GM23338 (cell line): ENCODE measurements around the gene PTPN9. TPM values are rescaled to one million over a fixed set of nuclear protein-coding genes. Genes with fewer than 3 reads are reported as not detected.
A peak's percentile ranks its signal among the peaks of the same experiment; 100 is the strongest.
"Not testable (repeated sequence)": the region's sequence is repeated elsewhere in the genome, so short reads cannot be mapped to it uniquely, and the experiment has no call there.

Experiments used
- ATAC-seq: fragments of 200-7000 bp; cut with Tn5 transposase; 3 replicates; pipeline ENCODE4 v1.9.1; 2020
- DNase-seq: peaks from one replicate; pipeline ENCODE4 v3.0.0-alpha.2; 2015; ENCODE audit warnings: low spot score
- H2AFZ ChIP-seq: fragments of 200-600 bp; sonication (generic); 2 replicates; pipeline ENCODE4 v1.8.0; 2016; ENCODE audit warnings: antibody characterized with exemption, mild to moderate bottlenecking, moderate library complexity
- H3F3A ChIP-seq: fragments of 200-600 bp; sonication (generic); replicated peaks from 2 replicates; pipeline ENCODE4 v1.8.0; 2017; ENCODE audit warnings: antibody characterized with exemption, mixed run types, low read depth
- H3K27ac ChIP-seq: fragments of 200-600 bp; sonication (generic); 2 replicates; pipeline ENCODE4 v1.6.1; 2016; ENCODE audit warnings: low read depth
- H3K27me3 ChIP-seq: fragments of 200-600 bp; sonication (generic); 2 replicates; pipeline ENCODE4 v1.8.0; 2016; ENCODE audit warnings: mild to moderate bottlenecking, mixed run types, moderate library complexity; ENCODE audit not compliant: insufficient read depth
- H3K36me3 ChIP-seq: fragments of 200-600 bp; sonication (generic); 2 replicates; pipeline ENCODE4 v1.8.0; 2016; ENCODE audit warnings: mild to moderate bottlenecking; ENCODE audit not compliant: insufficient read depth
- H3K4me1 ChIP-seq: fragments of 200-600 bp; sonication (generic); 2 replicates; pipeline ENCODE4 v1.8.0; 2016; ENCODE audit warnings: mild to moderate bottlenecking, moderate library complexity; ENCODE audit not compliant: insufficient read depth
- H3K4me2 ChIP-seq: fragments of 200-600 bp; sonication (generic); 2 replicates; pipeline ENCODE4 v1.7.1; 2017; ENCODE audit warnings: mixed run types
- H3K4me3 ChIP-seq: fragments of 200-600 bp; sonication (generic); 2 replicates; pipeline ENCODE4 v1.6.1; 2016; ENCODE audit warnings: mixed run types
- H3K79me2 ChIP-seq: fragments of 200-600 bp; sonication (generic); replicated peaks from 2 replicates; pipeline ENCODE4 v1.8.0; 2017; ENCODE audit warnings: mild to moderate bottlenecking; ENCODE audit not compliant: insufficient read depth
- H3K9me2 ChIP-seq: fragments of 200-600 bp; sonication (generic); 2 replicates; pipeline ENCODE4 v1.8.0; 2017; ENCODE audit not compliant: insufficient read depth
- H4K20me1 ChIP-seq: fragments of 200-600 bp; sonication (generic); replicated peaks from 2 replicates; pipeline ENCODE4 v1.8.0; 2017; ENCODE audit warnings: mild to moderate bottlenecking; ENCODE audit not compliant: insufficient read depth
- H3K27ac Mint-ChIP-seq: 2 replicates; pipeline ENCODE4 v1.8.0; 2020; ENCODE audit warnings: inconsistent platforms, mild to moderate bottlenecking, moderate library complexity, mixed read lengths
- H3K27me3 Mint-ChIP-seq: 3 replicates; pipeline ENCODE4 v1.8.0; 2022; ENCODE audit warnings: low read depth, mild to moderate bottlenecking, moderate library complexity, mixed read lengths, inconsistent platforms; ENCODE audit not compliant: insufficient read depth, poor library complexity
- H3K36me3 Mint-ChIP-seq: 3 replicates; pipeline ENCODE4 v1.8.0; 2021; ENCODE audit warnings: low read depth, mild to moderate bottlenecking, inconsistent platforms, moderate library complexity, mixed read lengths
- H3K4me1 Mint-ChIP-seq: 3 replicates; pipeline ENCODE4 v1.8.0; 2020; ENCODE audit warnings: mild to moderate bottlenecking, inconsistent platforms, mixed read lengths
- H3K4me3 Mint-ChIP-seq: 3 replicates; pipeline ENCODE4 v1.8.0; 2021; ENCODE audit warnings: moderate library complexity, mild to moderate bottlenecking, inconsistent platforms, mixed read lengths
- H3K9me3 Mint-ChIP-seq: 3 replicates; pipeline ENCODE4 v1.8.0; 2020; ENCODE audit warnings: moderate library complexity, mild to moderate bottlenecking, inconsistent platforms, mixed read lengths
- CREB1 ChIP-seq: fragments of 250-450 bp; sonication (Bioruptor Pico); IDR thresholded peaks from 2 replicates; pipeline ENCODE4 v1.5.0; 2020; ENCODE audit warnings: low read depth, mild to moderate bottlenecking, moderate library complexity
- EZH2phosphoT487 ChIP-seq: fragments of 200-600 bp; sonication (generic); IDR thresholded peaks from one replicate; pipeline ENCODE4 v1.8.1; 2018; ENCODE audit warnings: antibody characterized with exemption; ENCODE audit not compliant: unreplicated experiment
- NANOG ChIP-seq: IDR thresholded peaks from 2 replicates; pipeline ENCODE4 v1.6.1; 2016; ENCODE audit warnings: antibody characterized with exemption, borderline replicate concordance
- ZNF331 ChIP-seq: fragments of 250-450 bp; sonication (Bioruptor Pico); IDR thresholded peaks from 2 replicates; pipeline ENCODE4 v1.5.0; 2020; ENCODE audit warnings: low read depth, mild to moderate bottlenecking, moderate library complexity
- polyA plus RNA-seq: library from polyadenylated mRNA; unstranded; fragments of >200 nt; fragmentation: Nextera tagmentation; extraction: Ambion mirVana; gene quantifications from 2 replicates; pipeline ENCODE4 v1.2.1, GENCODE V29; 2016
- total RNA-seq: library from RNA; depleted of rRNA; stranded (reverse); fragments of >200 nt; shearing (Covaris generic); gene quantifications from 2 replicates; pipeline ENCODE4 v1.2.3, GENCODE V29; 2014
- TF ChIP-seq, protein P1 (sequence below): IDR thresholded peaks from one replicate; pipeline ENCODE4 v1.6.1; 2018; ENCODE audit warnings: antibody characterized with exemption; ENCODE audit not compliant: unreplicated experiment
- TF ChIP-seq, protein P2 (sequence below), 2 experiments: fragments of 200-600 bp in 1 of 2; sonication (generic) in 1 of 2; conservative IDR thresholded peaks; 2 replicates each; pipeline versions ENCODE4 v1.5.1 to v1.6.1; 2016 to 2017; ENCODE audit warnings: antibody characterized with exemption in 2 of 2, low read depth in 2 of 2, mild to moderate bottlenecking in 2 of 2, moderate library complexity in 1 of 2
- TF ChIP-seq, protein P3 (sequence below): fragments of 250-450 bp; sonication (Bioruptor Pico); IDR thresholded peaks from 2 replicates; pipeline ENCODE4 v1.5.0; 2020; ENCODE audit warnings: mild to moderate bottlenecking, moderate library complexity

Gene PTPN9
- total and polyA plus RNA-seq, 2 experiments from 2014 or later = 12.1 to 32.7 TPM

DNA sequence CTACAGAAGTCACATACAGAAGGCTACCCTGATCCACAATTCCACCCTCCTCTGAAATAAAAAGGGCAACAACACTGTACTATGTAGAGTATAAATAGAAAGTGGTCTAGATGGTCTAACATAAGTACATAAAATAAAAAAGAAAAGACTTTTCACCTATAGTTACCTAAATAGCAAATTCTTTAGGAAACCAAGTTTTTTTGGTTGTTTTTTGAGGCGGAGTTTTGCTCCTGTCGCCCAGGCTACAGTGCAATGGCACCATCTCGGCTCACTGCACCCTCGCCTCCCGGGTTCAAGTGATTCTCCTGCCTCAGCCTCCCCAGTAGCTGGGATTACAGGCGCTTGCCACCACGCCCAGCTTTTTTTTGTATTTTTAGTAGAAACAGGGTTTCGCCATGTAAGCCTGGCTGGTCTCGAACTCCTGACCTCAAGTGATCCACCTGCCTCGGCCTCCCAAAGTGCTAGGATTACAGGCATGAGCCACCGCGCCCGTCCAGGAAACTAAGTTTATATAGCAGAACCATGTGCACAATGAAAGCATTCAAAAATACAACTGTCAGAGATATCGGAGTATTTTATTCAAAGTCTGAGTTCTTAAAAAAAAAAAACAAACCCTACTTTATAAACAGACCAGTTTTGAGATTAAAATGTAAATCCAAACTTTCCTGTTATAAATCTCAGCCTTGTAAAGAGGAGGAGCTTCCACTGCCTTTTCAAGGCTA is 129.4 kb downstream of the PTPN9 start (continued):
- TF ChIP-seq, protein P1, sequence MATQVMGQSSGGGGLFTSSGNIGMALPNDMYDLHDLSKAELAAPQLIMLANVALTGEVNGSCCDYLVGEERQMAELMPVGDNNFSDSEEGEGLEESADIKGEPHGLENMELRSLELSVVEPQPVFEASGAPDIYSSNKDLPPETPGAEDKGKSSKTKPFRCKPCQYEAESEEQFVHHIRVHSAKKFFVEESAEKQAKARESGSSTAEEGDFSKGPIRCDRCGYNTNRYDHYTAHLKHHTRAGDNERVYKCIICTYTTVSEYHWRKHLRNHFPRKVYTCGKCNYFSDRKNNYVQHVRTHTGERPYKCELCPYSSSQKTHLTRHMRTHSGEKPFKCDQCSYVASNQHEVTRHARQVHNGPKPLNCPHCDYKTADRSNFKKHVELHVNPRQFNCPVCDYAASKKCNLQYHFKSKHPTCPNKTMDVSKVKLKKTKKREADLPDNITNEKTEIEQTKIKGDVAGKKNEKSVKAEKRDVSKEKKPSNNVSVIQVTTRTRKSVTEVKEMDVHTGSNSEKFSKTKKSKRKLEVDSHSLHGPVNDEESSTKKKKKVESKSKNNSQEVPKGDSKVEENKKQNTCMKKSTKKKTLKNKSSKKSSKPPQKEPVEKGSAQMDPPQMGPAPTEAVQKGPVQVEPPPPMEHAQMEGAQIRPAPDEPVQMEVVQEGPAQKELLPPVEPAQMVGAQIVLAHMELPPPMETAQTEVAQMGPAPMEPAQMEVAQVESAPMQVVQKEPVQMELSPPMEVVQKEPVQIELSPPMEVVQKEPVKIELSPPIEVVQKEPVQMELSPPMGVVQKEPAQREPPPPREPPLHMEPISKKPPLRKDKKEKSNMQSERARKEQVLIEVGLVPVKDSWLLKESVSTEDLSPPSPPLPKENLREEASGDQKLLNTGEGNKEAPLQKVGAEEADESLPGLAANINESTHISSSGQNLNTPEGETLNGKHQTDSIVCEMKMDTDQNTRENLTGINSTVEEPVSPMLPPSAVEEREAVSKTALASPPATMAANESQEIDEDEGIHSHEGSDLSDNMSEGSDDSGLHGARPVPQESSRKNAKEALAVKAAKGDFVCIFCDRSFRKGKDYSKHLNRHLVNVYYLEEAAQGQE = no peak
- no peak for TF ChIP-seq ZNF331 (CRISPR knock-in tag)

DNA sequence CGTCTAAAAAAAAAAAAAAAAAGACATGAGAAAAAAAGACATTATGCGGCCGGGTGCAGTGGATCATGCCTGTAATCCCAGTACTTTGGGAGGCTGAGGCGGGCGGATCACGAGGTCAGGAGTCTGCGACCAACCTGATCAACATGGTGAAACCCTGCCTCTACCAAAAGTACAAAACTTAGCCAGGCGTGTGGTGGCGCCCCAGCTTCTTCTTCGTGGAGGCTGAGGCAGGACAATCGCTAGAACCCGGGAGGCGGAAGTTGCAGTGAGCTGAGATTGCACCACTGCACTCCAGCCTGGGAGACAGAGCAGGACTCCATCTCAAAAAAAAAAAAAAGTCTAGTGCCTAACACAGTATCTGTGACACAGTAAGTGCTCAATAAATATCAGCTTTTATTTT is 130.9 kb downstream of the PTPN9 start:
- Mint-ChIP-seq H3K27me3 (peaks cover 11% of the 10 kb centered on the region), H3K36me3 (peaks cover 23% of the 10 kb centered on the region), H3K27ac (0 out of 2 replicates have a peak overlapping the region, but pooled peaks have one; percentile 18)
- H3K79me2 ChIP-seq = peaks cover 76% of the 10 kb centered on the region
- not testable (repeated sequence) for H2AFZ ChIP-seq, H3K9me2 ChIP-seq, H3K4me3 ChIP-seq, H3F3A ChIP-seq, H3K36me3 ChIP-seq, H3K27me3 ChIP-seq, H3K4me3 Mint-ChIP-seq, H3K9me3 Mint-ChIP-seq, ATAC-seq, H3K4me1 Mint-ChIP-seq, H3K27ac ChIP-seq, H3K4me2 ChIP-seq
- peak; percentile 8 for DNase-seq
- H3K4me1 ChIP-seq = peaks cover 13% of the 10 kb centered on the region
- TF ChIP-seq, protein P2, sequence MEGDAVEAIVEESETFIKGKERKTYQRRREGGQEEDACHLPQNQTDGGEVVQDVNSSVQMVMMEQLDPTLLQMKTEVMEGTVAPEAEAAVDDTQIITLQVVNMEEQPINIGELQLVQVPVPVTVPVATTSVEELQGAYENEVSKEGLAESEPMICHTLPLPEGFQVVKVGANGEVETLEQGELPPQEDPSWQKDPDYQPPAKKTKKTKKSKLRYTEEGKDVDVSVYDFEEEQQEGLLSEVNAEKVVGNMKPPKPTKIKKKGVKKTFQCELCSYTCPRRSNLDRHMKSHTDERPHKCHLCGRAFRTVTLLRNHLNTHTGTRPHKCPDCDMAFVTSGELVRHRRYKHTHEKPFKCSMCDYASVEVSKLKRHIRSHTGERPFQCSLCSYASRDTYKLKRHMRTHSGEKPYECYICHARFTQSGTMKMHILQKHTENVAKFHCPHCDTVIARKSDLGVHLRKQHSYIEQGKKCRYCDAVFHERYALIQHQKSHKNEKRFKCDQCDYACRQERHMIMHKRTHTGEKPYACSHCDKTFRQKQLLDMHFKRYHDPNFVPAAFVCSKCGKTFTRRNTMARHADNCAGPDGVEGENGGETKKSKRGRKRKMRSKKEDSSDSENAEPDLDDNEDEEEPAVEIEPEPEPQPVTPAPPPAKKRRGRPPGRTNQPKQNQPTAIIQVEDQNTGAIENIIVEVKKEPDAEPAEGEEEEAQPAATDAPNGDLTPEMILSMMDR (conservative IDR thresholded peaks at IDR 0.05; ENCODE audit: low read depth in 2 of 2) = peak in 1 of 2 experiments; percentile 26; a peak in 1 of 4 replicates
- H4K20me1 ChIP-seq = peaks cover 42% of the 10 kb centered on the region

DNA sequence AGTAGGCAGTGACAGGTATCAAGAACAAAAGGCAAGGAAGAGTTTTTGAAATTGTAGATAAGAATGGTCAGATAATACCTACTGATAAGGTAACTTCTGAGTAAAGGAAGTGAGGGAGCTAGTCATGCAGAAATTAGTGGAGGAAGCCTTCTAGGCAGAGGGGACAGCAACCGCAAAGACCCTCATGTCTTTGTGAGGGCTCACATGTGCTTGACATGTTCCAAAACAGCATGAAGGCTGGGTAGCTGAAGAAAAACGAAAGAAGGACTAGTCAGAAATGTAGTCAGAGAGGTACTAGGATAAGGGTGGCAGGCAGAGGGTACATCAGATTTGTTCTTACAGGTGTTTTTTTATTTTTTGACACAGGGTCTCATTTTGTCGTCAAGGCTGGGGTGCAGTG is 133.0 kb downstream of the PTPN9 start:
- Mint-ChIP-seq H3K4me3 (no peak overlapping the region), H3K4me1 (peaks cover 9% of the 10 kb centered on the region; the same call in 2 of the 3 replicates), H3K27ac (no peak overlapping the region), H3K27me3 (peaks cover 5% of the 10 kb centered on the region), H3K36me3 (peaks cover 35% of the 10 kb centered on the region), H3K9me3 (no peaks in the 10 kb centered on the region)
- no peak for ATAC-seq
- no peak overlapping the region for H3K4me3 ChIP-seq
- DNase-seq = no peak
- H3K4me1 ChIP-seq = peaks cover 13% of the 10 kb centered on the region
- H3K9me2 ChIP-seq = no peaks in the 10 kb centered on the region
- no peak overlapping the region for H2AFZ ChIP-seq
- no peak overlapping the region for H3K4me2 ChIP-seq
- H3K27me3 ChIP-seq = no peaks in the 10 kb centered on the region
- H3F3A ChIP-seq = no peaks in the 10 kb centered on the region
- H3K36me3 ChIP-seq = peaks cover 10% of the 10 kb centered on the region
- peaks cover 94% of the 10 kb centered on the region for H3K79me2 ChIP-seq
- peaks cover 58% of the 10 kb centered on the region for H4K20me1 ChIP-seq
- peak overlapping the region; percentile 51; the same call in 1 of the 2 replicates for H3K27ac ChIP-seq
- TF ChIP-seq CREB1 (CRISPR knock-in tag) (no peak), NANOG (no peak), ZNF331 (CRISPR knock-in tag) (no peak), EZH2phosphoT487 (no peak)
- TF ChIP-seq, protein P3, sequence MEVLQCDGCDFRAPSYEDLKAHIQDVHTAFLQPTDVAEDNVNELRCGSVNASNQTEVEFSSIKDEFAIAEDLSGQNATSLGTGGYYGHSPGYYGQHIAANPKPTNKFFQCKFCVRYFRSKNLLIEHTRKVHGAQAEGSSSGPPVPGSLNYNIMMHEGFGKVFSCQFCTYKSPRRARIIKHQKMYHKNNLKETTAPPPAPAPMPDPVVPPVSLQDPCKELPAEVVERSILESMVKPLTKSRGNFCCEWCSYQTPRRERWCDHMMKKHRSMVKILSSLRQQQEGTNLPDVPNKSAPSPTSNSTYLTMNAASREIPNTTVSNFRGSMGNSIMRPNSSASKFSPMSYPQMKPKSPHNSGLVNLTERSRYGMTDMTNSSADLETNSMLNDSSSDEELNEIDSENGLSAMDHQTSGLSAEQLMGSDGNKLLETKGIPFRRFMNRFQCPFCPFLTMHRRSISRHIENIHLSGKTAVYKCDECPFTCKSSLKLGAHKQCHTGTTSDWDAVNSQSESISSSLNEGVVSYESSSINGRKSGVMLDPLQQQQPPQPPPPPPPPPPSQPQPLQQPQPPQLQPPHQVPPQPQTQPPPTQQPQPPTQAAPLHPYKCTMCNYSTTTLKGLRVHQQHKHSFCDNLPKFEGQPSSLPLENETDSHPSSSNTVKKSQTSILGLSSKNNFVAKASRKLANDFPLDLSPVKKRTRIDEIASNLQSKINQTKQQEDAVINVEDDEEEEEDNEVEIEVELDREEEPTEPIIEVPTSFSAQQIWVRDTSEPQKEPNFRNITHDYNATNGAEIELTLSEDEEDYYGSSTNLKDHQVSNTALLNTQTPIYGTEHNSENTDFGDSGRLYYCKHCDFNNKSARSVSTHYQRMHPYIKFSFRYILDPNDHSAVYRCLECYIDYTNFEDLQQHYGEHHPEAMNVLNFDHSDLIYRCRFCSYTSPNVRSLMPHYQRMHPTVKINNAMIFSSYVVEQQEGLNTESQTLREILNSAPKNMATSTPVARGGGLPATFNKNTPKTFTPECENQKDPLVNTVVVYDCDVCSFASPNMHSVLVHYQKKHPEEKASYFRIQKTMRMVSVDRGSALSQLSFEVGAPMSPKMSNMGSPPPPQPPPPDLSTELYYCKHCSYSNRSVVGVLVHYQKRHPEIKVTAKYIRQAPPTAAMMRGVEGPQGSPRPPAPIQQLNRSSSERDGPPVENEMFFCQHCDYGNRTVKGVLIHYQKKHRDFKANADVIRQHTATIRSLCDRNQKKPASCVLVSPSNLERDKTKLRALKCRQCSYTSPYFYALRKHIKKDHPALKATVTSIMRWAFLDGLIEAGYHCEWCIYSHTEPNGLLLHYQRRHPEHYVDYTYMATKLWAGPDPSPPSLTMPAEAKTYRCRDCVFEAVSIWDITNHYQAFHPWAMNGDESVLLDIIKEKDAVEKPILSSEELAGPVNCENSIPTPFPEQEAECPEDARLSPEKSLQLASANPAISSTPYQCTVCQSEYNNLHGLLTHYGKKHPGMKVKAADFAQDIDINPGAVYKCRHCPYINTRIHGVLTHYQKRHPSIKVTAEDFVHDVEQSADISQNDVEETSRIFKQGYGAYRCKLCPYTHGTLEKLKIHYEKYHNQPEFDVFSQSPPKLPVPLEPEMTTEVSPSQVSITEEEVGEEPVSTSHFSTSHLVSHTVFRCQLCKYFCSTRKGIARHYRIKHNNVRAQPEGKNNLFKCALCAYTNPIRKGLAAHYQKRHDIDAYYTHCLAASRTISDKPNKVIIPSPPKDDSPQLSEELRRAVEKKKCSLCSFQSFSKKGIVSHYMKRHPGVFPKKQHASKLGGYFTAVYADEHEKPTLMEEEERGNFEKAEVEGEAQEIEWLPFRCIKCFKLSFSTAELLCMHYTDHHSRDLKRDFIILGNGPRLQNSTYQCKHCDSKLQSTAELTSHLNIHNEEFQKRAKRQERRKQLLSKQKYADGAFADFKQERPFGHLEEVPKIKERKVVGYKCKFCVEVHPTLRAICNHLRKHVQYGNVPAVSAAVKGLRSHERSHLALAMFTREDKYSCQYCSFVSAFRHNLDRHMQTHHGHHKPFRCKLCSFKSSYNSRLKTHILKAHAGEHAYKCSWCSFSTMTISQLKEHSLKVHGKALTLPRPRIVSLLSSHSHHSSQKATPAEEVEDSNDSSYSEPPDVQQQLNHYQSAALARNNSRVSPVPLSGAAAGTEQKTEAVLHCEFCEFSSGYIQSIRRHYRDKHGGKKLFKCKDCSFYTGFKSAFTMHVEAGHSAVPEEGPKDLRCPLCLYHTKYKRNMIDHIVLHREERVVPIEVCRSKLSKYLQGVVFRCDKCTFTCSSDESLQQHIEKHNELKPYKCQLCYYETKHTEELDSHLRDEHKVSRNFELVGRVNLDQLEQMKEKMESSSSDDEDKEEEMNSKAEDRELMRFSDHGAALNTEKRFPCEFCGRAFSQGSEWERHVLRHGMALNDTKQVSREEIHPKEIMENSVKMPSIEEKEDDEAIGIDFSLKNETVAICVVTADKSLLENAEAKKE = no peak
